A172 (cell line): Measurements from ENCODE around the gene TBCD. TPM values are rescaled to one million over a fixed set of nuclear protein-coding genes. Genes with fewer than 3 reads are reported as not detected.
A peak's percentile ranks its signal among the peaks of the same experiment; 100 is the strongest.
"Not testable (repeated sequence)": the region's sequence is repeated elsewhere in the genome, so short reads cannot be mapped to it uniquely, and the experiment has no call there.

ENCODE experiments used
- DNase-seq: peaks from one replicate; pipeline ENCODE4 v3.0.0-alpha.2; 2015; ENCODE audit warnings: low spot score
- total RNA-seq: library from RNA; depleted of rRNA; stranded (reverse); fragments of >200 nt; shearing (Covaris generic); gene quantifications from 2 replicates; pipeline ENCODE4 v1.2.3, GENCODE V29; 2014

The TBCD gene
- total RNA-seq, 1 experiment from 2014 or later, result 38.7 TPM

DNA sequence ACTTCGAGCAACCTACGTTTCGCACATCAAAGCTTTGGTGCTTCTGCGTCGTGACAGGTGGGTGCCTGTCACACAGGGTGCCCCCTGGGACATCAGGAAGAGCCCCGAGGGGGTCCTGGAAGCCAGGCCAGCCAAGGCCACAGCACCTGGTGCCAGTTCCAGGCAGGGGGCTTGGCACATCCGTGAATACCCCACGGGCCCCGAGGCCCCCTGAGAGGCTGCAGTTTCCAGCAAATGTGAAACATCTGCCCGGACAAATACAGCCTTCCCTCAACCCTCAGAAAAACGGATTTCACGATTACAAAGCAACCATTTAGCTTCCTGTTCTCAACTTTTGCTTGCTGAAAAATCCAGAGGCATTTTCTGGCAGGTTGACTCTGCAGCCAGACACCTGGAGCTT, 218.2 kb downstream of the TBCD start:
- DNase-seq, result no peak

DNA sequence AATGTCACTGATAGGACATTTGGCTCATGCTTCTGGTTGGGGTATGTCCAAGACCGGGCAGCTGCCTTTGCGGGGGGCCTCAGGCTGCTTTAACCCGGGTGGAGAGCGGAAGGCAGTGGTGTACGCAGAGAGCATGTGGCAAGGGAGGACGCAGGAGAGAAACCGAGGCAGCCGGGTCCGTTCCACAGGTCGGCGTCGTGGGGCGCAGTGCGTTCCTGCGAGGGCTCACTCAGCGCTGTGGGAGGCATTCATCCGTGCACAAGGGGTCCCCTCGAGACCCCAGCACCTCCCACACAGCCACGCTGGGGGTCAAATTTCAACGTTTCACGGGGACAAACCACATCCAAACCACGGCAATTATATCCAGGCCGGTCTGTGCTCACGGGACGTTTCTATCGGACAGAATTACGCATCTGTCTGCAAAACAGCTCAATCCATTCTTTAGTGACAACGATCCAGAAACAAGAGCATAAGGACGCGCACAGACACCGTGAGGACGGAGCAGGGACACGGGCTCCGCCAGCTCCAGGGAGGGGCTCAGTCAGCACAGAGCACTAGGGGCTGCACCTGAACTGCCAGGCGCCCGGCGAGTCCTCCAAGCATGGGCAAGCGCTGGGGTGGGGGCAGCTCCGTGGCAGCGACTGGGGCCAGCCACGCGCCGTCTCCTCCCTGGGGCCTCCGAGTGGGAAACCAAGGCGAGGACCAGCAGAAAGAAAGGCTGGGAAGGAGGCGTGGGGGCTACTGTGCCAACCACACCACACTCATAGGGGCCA, 219.1 kb downstream of the TBCD start:
- no peak for DNase-seq

DNA sequence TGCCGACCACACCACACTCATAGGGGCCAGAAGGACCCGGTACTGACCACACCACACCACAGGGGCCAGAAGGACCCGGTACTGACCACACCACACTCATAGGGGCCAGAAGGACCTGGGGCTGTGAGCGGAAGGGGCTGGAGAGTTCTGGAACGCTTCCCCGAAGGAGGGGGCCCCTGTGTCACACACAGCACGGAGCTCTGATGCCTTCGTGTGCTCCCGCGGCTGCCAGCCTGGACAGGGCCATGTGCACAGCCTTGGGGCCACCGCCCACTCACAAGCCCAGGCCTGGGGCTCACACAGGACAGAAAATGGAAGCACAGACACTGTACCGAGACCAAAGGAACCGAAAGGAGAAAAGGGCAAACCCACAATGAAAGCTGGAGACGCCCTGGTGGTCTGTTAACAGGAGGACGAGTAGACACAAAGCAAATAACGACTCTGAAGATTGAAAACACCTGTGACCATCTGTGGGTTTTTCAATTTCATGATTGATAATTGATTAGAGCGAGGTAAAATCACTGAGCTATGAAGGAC, 221.0 kb downstream of the TBCD start:
- DNase-seq, result no peak

DNA sequence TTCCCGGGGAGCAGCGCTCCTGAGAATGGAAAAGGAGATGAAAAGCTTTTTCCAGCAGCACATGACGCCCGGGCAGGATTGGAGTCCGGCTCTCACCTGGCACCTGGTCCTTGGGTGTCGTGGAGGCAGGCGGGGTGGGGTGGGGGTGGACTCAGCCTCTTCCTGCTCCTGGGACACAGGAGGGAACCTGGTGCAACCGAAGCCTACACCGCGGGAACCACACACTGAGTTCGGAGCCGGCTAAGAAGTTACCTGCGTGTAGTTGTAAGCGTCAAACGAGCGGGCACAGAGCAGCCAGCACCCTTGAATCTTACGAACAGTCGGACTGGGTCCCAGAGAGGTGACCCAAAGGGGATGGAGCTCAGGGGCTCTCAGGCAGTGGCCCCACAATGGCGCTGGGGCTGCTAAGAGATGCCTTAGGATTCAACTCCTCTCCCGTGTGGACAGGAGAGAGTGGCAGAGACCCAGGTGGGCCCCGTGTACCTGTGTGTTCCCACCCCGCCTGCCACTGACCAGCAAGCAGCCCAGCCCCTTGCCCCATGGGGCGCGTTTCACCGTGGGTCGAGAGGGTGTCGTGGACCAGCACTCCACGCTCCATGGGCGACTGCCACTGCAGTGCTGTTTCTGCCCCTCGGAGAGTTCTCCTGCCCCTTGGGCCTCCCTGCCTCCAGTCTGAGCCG, 221.7 kb downstream of the TBCD start:
- no peak for DNase-seq

DNA sequence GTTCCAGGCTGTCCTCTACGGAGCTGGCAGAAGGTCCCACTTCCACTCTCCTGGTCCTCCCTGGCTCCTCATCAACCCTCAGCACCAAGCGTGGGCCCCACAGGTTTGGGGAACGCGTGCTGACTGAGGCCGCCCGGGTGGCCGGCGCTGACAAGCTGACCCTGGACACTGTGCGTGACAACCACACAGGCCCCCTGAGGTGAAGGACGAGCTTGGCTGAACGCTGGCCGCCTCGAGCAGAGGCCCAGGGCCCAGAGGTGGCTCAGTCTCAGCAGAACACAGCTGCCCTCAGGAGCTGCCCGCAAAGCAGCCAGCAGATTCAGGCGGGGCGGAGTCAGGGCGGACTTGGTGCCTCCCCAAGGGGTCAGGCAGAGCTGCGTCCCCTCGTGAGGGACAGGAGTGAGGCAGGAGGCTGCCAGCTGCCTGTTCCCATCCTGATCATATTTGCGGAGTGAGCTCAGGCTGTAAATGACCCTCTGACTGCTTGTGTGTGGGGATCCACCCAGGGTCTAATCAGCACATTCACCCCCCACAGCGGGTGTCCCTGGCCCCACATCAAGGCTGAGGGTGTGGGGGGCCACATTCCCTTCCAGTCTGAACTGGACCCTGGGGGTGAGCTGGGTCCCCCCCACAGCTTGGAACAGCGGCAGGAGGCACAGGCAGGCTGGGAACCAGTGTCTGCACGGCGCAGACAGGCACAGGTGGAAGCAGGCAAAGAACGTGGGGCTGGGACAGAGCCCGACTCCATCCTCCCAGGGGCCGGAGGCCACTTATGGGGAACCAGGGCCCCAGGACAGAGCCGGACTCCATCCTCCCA, 222.5 kb downstream of the TBCD start:
- no peak for DNase-seq

DNA sequence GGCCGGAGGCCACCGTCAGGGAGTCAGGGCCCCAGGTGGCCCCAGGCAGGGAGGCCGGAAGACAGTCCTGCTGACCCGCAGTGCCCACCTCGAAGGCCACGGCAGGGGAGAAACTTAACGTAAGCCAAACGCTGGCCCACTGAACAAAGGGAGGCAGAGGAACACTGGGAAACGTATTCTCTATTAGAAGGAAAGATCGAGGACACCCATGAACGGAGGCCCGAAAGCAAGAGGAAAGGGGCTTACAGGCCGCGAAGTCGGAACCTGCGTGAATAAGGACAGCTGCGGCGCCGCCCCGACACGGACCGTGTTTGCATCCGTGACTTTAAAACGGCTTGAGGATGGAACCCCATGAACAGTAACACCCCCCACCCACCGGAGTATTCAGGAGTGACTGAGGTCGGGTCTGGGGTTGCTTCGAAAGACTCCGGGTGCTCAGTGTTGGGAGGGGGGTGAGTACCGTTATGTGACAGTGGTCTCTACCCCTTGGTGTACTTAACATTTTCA, 225.2 kb downstream of the TBCD start:
- no peak for DNase-seq

DNA sequence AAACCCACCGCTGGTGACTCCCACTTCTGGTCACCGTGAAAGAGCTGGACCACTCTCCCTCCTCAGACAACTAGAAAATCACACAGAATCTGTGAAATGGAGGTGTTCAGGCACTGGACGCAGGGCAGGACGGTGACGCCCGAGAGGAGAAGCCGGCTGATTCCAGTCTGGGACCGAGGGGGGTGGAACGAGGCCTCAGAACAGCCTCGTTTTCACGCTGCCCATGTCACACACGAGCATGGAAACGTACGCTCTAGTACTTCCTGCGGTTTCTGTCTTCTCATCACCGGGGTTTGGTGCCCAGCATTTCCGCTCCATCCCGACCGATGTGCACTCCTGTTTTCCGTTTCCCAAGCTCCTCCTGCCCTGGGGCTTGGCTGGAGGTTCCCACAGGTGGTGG, 225.7 kb downstream of the TBCD start:
- DNase-seq, result no peak

DNA sequence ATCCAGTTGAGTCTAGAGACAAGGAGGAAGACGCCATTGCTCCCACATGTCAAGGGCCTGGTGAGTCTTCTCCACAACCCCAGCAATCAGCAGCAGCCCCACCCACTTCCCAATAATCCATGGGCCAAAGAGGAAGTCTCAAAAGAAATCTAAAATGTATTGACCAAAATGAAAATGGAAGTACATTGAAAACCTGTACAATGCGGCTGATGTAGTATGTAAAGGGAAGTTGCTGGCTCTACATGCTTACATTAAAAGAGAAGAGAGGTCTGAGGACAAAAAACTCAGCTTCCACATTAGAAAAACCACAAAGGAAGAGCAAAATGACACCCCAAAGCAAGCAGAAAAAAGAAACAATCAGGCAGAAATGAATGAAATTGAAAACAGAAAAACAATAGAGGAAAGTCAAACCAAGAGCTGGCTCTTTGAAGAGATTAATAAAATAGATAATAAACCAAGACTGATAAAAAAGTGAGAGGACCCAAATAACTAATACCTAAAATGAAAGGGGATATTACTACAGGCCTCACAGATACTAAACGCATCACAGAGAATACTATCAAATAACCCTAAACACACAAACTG, 227.0 kb downstream of the TBCD start:
- no peak for DNase-seq

DNA sequence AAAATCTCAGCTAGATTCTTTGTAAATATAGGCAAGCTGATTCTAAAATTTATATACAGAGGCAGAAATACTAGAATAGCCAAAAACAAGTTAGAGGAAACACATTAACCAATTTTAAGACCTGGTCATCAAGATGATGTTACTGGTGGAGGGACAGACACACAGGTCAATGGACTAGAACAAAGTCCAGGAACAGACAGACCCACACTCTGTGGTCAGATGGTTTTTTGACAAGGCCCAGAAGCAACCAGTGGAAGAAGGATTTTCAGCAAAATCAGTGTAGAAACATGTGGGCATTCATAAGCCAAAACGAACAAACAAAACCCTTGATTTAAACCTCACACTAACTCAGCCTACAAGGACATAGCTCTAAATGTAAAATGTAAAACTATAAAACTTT, 227.9 kb downstream of the TBCD start:
- no peak for DNase-seq

DNA sequence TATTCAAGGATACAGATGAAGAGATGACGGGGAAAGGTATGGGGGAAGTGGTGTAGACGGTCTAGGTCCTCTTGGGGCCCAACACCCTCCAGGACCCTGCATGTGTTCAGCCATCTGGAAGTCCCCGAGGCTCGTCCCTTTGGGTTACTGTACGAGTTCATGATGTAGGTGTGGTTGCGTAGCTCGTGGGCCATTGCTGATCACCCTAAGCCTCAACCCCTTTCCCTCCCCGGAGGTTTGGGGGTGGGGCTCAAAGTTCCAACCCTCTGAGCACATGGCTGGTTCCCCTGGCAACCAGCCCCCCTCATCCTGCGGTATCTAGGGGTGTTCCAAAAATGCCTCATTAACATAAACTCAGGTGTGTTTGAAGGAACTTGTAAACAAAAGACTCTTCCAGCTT, 228.8 kb downstream of the TBCD start:
- no peak for DNase-seq

DNA sequence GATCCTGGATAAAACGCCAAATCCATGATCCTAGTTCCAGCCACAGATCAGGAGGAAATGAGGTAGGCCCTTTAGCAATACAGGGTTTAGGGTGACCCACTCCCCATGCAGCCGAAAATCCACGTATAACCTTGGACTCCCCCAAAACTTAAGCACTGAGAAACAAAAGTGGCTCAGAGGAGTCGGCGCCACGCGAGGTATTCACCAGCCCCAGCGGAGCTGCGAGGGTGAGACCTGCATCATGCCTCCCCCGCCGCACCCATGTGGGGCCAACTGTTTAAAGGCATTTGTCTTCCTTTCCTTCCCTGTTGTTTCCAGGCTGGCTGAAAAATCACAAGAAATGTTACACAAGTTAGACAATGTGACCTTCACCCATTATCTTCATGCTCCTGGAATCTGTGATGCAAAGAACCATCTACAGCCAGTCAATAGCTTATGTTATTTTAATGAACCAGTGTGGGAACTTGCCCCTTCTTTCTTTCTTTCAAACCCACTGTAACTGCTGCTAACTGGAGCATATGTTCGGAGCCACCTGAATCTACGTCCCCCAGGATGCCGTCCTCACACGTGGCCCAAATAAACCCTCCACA, 229.4 kb downstream of the TBCD start:
- no peak for DNase-seq

DNA sequence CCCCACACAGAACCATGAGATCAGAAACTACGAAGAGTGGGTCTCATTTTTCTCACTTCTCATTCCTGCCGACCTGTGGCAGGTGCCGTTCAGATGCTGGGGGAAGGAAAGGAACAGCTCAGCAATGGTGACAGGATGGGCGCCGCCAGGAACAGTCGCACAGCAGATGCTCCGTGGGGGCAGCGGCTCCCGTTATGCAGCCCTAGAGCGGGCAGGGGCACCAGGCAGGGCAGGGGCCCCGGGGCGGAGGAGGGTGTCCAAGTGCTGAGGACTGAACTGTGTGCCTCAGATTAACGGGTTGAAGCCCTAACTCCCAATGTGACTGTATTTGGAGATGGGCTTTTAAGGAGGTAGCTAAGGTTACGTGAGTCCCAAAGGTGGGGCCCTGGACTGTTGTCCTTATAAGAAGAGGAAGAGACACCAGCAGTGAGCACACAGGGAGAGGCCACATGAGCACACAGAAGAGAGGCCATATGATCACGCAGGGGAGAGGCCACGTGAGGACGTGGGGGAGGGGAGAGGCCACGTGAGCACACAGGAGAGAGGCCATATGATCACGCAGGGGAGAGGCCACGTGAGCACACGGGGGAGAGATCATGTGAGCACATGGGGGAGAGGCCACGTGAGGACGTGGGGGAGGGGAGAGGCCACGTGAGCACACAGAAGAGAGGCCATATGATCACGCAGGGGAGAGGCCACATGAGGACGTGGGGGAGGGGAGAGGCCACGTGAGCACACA, 231.8 kb downstream of the TBCD start:
- DNase-seq, result no peak

DNA sequence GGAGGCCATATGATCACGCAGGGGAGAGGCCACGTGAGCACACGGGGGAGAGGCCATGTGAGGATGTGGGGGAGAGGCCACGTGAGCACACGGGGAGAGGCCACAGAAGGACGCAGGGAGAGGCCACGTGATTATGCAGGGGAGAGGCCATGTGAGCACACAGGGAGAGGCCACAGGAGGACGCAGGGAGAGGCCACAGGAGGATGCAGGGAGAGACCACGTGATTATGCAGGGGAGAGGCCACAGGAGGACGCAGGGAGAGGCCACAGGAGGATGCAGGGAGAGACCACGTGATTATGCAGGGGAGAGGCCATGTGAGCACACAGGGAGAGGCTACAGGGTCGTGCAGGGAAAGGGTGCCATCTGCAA, 232.4 kb downstream of the TBCD start:
- DNase-seq, result not testable (repeated sequence)

DNA sequence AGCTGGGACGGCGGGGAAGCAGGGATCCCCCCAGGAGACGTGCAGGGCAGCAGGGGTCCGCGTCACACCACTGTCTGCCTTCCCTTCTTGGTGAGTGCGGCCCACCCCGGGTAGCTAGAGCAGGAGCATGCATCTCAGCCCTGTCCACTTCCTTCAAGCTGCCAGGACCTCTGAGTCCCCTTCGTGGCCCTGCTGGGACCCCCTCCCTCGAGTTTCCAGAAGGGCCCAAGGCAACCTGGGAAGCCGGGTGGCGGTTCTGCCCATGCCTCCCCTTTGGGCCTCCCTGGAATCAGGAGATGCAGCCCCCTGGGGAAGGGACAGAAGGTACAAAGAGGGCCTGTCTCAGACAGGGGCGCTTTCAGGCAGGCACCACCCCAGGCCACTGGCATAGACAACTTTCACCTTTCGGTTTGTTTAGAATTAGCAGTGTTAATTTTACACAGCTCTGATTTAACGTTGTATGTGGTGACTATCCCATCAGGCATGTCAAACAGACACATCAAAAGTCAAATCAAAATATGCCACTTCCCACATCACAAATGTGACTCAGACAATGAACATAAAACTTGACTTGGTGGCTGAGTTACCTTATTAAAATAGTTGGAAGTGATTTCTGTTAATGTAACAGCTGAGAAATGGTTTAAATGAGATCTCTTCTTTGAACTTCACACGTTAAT, 233.0 kb downstream of the TBCD start:
- no peak for DNase-seq

DNA sequence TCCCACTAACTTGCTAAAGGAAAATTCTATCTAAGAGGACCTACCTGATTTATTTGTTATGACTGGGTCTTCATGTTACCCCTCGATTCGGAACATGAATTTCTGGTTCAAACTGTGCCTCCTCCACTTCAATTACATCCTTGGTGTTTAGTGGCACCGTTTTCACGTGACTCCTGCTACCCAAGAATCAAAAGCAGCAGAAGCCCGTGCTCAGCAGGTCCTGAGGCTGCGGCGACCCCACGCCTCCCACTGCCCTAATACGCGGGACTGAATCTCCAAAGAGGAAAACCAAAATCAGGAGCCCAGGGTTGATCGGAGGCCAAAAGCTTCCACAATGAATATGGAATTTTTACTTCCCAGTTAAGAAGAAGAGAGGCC, 233.6 kb downstream of the TBCD start:
- DNase-seq, result no peak

DNA sequence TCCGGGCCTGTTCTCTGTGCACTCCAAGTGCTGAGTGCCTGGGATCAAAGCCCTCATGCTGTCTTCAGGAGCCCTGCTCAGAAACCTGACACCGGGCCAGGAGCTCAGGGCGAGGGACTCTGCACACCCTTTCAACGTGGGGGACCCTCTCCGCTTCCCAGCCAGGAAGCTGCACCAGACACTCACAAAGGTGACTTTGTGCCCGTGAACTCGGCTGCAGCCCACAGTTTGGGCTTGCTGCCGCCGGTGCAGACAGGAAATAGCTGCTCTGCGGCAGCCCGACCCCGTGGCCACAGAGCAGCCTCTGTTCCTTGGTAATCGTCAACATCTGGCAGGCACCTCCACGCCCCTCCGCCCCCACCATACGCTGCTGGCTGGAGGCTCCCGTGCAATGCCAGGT, 234.1 kb downstream of the TBCD start:
- DNase-seq, result peak; percentile 12

DNA sequence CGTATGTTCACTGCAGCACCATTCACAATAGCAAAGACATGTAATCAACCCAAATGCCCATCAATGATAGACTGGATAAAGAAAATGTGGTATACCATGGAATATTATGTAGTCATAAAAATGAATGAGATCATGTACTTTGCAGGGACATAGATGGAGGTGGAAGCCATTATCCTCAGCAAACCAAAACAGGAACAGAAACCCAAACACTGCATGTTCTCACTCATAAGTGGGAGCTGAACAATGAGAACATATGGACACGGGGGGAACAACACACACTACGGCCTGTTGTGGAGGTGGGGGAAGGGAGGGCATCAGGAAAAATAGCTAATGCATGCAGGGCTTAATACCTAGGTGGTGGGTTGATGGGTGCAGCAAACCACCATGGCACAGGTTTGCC, 237.2 kb downstream of the TBCD start:
- DNase-seq, result not testable (repeated sequence)

DNA sequence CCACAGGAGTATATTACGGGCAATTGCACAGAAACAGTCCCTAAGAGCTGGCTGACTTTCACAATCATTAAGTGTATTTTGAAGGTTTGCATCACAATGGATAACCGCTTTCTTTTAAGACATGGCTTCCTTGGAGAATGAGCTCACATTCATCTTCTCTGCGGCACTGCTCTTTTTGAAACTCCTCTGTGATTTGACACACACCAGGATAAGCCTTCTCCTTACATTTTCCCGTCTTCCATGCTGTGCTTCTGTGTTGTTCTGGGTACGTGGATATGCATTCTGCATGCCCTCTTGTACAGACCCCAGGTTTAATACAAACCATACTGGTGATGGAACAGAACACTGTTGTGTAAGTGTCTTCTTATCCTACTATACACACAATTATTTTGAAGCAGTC, 238.0 kb downstream of the TBCD start:
- no peak for DNase-seq

DNA sequence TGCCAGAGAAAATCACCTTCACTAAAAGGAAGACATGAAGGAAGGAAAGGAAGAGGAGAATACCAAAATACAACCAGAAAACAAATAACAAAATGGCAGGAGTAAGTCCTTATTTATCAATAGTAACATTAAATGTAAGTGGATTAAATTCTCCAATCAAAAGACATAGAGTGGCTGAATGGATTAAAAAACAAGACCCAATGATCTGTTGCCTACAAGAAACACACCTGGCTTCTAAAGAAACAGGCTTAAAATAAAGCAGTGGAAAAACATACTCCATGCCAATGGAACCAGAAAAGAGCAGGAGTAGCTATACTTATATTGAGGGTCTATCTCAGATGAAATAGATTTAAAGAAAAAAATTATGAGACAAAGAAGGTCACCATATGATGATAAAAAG, 241.1 kb downstream of the TBCD start:
- no peak for DNase-seq
